Coronary artery (tissue), 2 donors: Measurements from ENCODE around the gene ATP11A.

Experiments used
- DNase-seq: peaks from one replicate; pipeline ENCODE4 v3.0.0-alpha.2; 2017; ENCODE audit warnings: low spot score
- H3K27ac ChIP-seq, 2 donors: fragments of 200-600 bp; sonication (generic); one replicate each; pipeline ENCODE4 v1.5.1; 2016 to 2019
- H3K4me3 ChIP-seq: fragments of 200-600 bp; sonication (generic); 2 replicates; pipeline ENCODE4 v1.5.1; 2016; ENCODE audit warnings: mild to moderate bottlenecking, moderate library complexity
- TF ChIP-seq, protein P1 (sequence below): fragments of 200-600 bp; sonication (generic); IDR thresholded peaks from one replicate; pipeline ENCODE4 v1.5.1; 2019; ENCODE audit warnings: antibody characterized with exemption

The ATP11A gene

DNA sequence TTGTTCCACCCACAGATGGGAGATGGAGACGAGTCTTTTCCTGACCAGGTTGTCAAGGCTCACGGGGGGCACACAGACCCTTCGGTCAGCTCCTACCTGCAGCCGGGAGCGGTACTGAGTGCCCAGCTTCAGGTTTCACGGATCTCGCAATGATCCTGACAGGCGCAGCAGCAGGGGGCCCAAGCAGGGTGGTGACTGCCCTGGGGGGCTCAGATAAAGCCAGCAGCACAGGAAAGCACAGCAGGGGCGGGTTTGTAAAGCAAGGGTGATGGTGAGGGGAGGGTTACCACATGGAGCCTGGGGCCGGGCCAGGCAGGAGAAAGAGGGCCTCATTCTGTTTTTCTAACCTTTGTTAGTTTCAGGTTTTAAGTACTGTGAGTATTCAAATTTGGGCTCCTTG lies 41.7 kb upstream of the ATP11A start:
- TF ChIP-seq, protein P1, sequence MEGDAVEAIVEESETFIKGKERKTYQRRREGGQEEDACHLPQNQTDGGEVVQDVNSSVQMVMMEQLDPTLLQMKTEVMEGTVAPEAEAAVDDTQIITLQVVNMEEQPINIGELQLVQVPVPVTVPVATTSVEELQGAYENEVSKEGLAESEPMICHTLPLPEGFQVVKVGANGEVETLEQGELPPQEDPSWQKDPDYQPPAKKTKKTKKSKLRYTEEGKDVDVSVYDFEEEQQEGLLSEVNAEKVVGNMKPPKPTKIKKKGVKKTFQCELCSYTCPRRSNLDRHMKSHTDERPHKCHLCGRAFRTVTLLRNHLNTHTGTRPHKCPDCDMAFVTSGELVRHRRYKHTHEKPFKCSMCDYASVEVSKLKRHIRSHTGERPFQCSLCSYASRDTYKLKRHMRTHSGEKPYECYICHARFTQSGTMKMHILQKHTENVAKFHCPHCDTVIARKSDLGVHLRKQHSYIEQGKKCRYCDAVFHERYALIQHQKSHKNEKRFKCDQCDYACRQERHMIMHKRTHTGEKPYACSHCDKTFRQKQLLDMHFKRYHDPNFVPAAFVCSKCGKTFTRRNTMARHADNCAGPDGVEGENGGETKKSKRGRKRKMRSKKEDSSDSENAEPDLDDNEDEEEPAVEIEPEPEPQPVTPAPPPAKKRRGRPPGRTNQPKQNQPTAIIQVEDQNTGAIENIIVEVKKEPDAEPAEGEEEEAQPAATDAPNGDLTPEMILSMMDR: no peak
- DNase-seq: no peak
- no peak overlapping the region for H3K27ac ChIP-seq
- no peak overlapping the region for H3K4me3 ChIP-seq

DNA sequence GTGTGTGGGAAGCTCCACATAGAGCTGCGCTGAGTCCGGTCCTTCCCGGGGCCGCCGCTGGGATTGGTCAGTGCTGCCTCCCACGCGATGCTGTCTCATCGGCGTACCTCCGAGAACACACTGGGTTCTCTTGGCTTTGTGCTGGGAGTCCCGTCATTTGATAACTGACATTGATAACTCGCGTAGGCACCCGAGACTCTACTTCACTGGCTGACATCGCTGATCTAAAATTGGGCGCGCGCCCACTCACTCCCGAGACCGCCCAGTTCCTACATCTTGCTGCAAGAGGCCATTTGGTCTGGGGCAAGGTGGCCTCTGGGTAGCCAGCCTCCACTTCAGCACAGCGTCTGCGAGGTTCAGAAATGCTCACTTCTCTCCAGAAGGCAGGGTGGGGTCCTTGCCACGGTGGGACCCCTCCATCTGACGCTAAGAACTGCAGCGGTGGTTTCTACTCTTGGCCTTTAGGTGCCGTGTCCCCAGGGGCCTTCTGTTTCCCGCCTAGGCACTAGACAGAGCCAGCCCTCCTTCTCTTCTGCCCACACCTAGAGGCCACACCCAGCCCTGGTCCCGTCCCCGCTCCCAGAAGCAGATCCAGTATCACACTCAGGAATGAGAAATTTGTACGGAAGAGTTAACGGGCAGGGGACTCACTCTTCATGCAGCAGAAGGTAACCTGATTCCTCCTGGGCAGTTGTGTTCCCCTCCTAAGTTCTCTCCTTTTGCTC lies 40.7 kb upstream of the ATP11A start:
- Histone ChIP-seq H3K4me3 (no peak overlapping the region), H3K27ac (no peak overlapping the region)
- TF ChIP-seq, protein P1: no peak
- DNase-seq: no peak

DNA sequence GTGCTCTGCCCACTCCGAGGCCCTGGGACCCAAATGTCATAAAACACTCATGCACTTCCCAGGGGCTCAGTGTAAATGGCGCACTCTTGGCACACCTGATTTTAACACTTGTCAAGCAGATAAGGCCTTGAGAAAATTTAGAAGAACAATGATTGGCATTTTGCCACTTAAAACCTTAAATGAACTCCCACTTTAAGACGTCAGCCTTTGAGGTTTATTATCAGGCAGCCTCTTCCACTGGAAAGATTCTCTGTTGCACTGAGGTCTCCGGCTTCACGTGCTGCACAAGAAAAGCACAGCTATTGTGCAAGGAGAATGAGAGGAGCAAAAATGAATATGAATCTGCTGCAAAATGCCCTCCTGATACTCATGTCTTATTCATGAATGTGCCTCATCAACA lies 38.5 kb upstream of the ATP11A start:
- TF ChIP-seq, protein P1: no peak
- no peak overlapping the region for H3K4me3 ChIP-seq
- H3K27ac ChIP-seq: no peak overlapping the region
- no peak for DNase-seq

DNA sequence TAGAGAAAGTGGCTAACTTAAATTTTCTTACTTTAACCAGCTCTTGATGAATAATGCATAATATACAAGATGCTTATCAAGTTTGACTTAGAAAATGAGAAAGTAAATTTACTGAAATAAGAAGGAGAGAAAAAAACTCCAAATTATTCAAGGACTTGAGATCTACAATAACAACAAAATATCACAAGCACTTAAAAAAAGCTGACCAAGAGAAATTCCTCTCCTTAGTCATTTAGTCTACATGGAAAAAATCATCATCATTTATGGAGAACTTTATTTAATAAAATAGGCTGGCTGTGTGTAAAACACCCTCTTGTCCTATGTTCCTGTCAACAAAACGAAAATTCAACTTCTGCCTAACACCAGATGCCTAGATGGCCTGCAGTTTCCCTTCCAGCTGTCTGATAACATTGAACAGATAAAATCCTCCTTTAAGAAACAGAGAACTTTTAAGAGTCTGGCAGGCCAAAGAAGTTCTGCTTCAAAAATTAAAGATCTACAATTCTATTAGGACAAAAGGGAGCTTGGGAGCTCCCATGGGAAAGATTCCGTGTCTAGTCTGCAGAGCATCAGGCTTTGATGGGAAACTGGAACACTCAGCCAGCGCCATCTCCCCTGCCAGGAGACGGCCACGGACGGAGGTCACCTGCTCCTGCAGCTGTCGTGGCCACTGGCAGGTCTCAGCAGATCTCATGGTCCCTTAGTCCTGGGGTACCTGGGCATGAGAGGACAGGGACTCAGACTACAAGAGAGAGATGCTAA lies 37.9 kb upstream of the ATP11A start:
- TF ChIP-seq, protein P1: no peak
- Histone ChIP-seq H3K27ac (no peak overlapping the region), H3K4me3 (no peak overlapping the region)
- no peak for DNase-seq

GRCh38 chr13:112652512-112653070 lies 37.2 kb upstream of the ATP11A start:
- Histone ChIP-seq H3K4me3 (no peak overlapping the region), H3K27ac (no peak overlapping the region)
- TF ChIP-seq, protein P1: no peak
- no peak for DNase-seq

- TF ChIP-seq, protein P1: no peak
- H3K27ac ChIP-seq: no peak overlapping the region
- no peak overlapping the region for H3K4me3 ChIP-seq
- DNase-seq: no peak
Measured at GRCh38 chr13:112653071-112653470, 36.8 kb upstream of the ATP11A start.

DNA sequence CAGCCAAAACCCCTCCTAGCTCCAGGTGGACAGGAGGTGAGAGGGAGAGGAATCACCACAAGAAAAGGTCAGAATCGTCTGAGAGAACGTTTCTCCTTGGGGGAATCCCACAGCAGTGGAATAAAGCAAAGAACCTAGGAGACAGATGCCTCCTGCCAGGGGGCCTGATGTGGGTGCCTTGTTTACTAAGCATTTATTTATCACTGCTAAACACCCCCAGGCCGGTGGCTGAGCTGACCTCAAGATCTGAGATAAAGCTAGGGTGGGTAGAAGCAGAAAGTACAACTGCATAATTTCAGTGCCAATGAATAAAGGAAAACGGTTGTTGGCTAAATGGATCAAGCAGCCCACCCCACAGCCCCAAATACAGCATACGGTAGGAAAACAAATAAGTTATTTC lies 33.9 kb upstream of the ATP11A start:
- TF ChIP-seq, protein P1: no peak
- H3K4me3 ChIP-seq: no peak overlapping the region
- no peak overlapping the region for H3K27ac ChIP-seq
- DNase-seq: no peak
